GM19240 (cell line): Measurements from ENCODE around the gene DIP2C.

Source experiments
- DNase-seq: peaks from one replicate; pipeline ENCODE4 v3.0.0; 2011; ENCODE audit warnings: low spot score; ENCODE audit not compliant: insufficient read length

The DIP2C gene

DNA sequence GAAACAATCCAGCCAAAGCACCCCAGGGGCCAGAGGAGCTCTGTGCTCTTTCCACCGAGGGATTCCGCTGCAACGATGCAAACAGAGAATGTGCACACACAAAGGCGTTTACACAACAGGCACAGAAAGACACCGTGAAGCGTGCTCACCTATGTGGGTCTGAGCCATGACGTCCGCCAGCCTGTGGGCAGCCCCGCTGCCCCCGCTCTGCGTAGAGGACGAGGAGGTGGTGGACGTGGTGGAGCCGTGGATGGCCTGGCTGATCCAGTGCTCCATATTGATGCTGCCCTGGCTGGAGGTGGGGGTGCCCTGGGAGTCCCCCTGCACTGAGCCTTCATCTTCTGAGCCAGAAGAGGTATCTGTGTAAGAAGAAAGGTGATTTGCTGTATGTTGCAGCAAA is 266.8 kb downstream of the DIP2C start:
- no peak for DNase-seq

- no peak for DNase-seq
Observed at GRCh38 chr10:422241-422640, 267.2 kb downstream of the DIP2C start.

DNA sequence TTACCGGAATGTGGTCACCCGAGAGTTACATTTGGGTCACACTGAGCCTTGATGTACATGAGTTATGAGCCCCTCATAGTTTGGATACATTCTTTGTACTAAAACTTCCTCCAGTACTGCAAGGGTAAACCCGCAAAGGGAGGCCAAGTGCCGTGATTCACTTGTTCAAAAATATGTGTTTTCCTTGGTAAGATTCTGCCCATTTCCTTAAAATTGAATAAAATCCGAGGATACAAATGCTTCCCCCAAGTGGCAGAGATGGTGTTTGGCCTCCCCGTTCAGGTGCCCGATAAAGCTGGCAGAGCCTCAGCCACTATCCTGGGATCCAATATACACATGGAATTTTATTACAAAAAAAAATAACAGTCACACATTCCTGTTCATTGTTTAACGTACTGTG is 268.3 kb downstream of the DIP2C start:
- no peak for DNase-seq

- no peak for DNase-seq
Observed at GRCh38 chr10:420154-421121, 269.0 kb downstream of the DIP2C start.

DNA sequence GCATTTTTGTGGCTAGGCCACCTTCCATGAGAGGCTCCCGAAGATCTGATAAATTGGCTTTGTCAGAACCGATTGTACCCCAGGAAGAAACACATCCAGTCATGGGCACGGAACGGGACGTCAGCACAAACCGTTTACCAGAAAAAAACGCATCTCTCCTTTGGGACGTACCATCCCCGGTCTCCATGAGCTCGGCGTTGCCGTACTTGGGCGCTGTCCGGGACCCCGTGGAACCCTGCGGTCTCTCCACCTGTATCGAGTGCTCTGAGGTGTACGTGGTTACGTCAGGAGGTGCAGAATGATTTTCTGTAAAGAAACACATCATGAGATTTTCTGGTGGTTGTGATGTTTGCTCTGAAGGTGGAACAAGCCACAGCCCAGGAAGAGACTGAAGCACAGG is 270.6 kb downstream of the DIP2C start:
- no peak for DNase-seq

DNA sequence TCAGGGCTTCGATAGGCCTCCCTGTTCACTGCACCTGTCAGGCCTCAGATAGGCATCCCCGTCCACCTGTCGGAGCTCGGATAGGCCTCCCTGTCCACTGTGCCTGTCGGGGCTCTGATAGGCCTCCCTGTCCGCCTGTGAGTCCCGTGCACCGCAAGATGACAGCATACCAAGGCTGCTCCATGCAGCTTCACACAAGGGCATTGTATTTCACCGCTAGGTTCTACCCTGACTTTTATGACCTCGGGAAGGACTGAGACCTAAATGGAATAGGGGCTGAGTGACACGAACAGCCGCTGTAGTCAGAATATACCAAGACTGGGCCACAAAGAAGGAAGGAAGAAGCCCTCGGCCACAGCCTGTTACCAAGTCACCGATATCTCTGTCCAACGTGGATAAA is 271.2 kb downstream of the DIP2C start:
- no peak for DNase-seq

GRCh38 chr10:416091-416515 is 273.4 kb downstream of the DIP2C start:
- DNase-seq, result no peak

- no peak for DNase-seq
Observed at GRCh38 chr10:413662-414071, 275.8 kb downstream of the DIP2C start.

GRCh38 chr10:412109-412508 is 277.4 kb downstream of the DIP2C start:
- no peak for DNase-seq

GRCh38 chr10:411603-412002 is 277.9 kb downstream of the DIP2C start:
- DNase-seq, result no peak

DNA sequence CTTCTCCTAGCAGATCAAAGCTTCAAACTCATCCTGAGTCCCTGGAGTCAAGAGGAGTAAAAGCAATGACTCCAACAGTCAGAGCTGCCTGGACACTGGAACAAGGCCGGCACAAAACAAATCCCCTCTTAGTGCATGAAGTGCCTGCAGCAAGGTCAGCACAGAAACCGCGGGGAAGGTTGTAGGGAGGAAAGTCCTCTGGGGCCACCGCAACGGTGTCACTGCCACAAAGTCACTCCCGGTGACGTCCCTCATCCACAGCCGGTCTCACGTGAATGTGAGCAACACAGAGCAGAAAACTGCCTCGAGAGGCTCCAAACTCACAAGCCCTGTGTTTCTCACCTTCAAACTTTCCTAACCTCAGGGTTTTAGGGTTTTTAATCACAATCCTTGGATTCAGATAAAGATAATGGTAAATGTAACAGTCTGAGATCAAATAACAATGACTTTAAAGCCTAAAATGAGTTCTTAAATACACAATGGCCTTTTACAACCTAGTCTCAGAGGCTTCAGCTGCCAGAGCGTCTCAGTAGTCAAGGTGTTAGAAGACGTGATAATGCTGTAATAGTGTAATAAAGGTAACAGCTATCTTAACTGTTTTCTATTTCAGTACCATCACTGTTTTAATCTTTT is 279.9 kb downstream of the DIP2C start:
- no peak for DNase-seq

DNA sequence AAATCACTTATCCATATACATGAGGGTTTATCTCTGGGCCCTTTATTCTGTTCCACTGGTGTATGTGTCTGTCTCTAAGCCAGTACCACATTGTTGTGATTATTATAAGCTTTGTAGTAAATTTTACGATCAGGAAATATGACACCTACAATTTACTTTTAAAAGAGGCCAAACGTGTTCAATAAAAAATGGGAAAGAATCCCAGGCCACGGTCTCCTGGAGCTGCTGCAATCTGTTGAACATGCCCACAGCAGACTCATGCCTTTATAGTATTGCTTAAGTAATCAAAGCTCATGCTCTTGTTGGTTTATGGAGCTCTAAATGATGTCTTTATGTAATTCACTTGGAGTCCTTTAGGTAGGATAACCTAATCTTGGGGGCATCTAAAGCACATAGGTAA is 281.2 kb downstream of the DIP2C start:
- DNase-seq, result no peak

DNA sequence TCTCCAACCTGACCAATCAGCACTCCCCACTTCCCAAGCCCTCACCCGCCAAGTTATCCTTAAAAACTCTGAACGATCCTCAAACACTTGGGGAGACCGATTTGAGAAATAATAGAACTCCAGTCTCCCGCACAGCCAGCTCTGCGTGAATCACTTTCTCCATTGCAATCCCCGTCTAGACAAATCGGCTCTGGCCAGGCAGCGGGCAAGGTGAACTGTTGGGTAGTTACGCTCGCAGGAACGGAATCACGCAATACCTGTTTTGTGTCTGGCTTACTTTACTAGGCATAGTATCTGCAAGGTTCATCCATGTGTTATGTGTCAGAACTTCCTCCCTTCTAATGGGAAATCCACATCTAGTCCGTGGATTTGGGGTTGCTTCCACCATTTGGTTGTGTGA is 282.5 kb downstream of the DIP2C start:
- DNase-seq, result no peak

GRCh38 chr10:405648-406047 is 283.8 kb downstream of the DIP2C start:
- no peak for DNase-seq

DNA sequence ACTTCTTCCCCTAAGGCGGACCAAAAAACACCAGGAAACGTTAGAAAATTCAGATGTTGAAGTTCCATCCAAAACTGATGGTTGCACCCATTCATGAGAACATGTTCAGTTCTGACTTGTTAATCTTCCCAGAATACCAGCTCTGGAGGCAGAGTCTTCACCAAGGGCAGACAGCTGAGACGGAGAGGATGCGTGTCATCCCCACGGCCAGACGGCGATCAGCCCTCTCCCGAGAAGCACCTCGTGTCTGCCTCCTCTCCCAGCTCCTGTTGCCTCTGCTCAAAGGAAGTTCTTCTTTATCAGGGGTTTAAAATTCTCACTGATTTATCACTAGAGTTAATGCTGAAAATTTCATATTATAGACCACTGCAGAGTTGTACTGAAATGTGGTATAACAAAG is 284.5 kb downstream of the DIP2C start:
- no peak for DNase-seq

- no peak for DNase-seq
Observed at GRCh38 chr10:404346-404745, 285.1 kb downstream of the DIP2C start.

- no peak for DNase-seq
Observed at GRCh38 chr10:398954-399353, 290.5 kb downstream of the DIP2C start.

DNA sequence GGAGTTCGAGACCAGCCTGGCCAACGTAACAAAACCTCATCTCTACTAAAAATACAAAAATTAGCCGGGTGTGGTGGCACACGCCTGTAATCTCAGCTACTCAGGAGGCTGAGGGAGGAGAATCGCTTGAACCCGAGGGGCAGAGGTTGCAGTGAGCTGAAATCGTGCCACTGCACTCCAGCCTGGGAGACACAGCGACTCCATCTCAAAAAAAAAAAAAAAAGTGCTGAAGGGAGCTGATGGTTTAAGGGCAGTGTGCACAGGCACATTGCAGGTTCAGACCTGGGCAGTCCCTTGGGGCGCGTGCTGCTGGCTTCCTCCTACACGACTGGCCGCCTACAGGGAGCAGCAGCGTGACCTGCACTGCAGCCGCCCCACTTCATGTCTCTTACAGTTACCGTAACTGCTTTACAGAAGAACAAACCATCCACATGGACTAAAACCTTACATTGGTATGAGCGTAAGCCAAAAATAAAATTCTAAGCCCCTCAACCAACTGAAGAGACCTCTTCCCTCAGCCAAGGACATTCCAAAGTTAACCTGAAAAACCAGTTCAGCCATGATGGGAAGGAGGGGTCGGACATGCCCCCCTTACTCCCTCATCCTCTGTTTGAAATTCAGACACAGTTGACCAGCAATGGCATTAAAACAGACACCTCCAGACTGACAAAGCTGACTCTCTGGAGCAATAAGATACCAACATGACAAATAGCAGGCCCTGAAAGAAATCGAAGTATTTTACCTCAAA is 292.0 kb downstream of the DIP2C start:
- no peak for DNase-seq

GRCh38 chr10:396535-397220 is 292.8 kb downstream of the DIP2C start:
- no peak for DNase-seq

GRCh38 chr10:396107-396506 is 293.4 kb downstream of the DIP2C start:
- no peak for DNase-seq

GRCh38 chr10:395665-396064 is 293.8 kb downstream of the DIP2C start:
- no peak for DNase-seq
